ENCODE data around the gene ANP32B.

The ANP32B gene

DNA sequence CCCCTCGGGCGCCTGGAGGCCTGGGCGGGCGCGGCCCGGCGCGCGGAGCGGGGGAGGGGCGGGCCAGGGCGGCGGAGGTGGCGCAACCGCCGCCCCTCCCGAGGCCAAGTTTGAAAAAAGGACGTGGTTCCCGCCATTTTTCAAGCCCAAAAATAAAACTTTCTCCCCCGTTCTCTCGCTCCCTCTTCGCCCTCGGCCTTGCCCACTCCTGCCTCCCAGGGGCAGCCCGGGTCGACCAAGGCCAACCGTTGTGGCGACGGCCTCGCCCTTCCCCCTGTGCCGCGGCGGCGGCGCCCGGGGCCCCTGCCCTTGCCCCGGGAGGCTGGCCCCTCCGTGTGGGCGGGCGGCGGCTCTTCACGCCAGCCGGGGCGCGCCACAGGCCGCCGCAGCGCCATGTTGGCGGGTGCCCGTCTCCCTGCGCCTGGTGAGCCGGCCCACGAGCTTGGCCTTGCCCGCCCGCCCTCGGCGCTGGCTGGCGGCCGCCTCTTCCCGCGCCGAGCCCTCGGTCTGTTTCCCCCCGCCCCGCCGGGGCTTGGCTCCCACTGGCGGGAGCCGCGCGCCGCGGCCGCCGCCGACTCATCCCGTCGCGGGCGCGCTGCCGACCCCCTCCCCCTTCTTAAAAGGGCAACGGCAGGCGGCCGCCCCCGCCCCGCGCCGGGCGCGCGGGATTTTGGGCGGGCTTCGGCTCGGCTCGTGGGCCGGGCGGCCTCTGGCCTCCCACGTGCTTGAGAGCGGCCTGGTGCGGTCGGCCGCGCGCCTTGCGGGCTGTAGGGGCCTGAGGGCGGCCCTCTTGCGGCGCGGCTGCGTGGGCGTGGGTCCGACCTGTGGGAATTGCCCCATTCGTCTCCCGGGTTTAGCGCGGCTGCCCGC lies 1.3 kb downstream of the ANP32B start:
- Histone ChIP-seq H2AFZ (ENCODE audit: low read length) (no peak overlapping the region), H3K9me2 (ENCODE audit: low read depth, low read length) (no peaks in the 10 kb centered on the region), H3K36me3 (ENCODE audit: insufficient read depth, low read length) (peaks cover 4% of the 10 kb centered on the region; the same call in 1 of the 2 replicates), H3K4me1 (ENCODE audit: insufficient read depth, low read length, severe bottlenecking) (peaks cover 64% of the 10 kb centered on the region), H3K9ac (ENCODE audit: low read length) (peak overlapping the region; percentile 100), H3K27ac (ENCODE audit: low read depth, low read length, poor library complexity, severe bottlenecking) (peak overlapping the region; percentile 91), H3F3A (ENCODE audit: insufficient read depth, low read length) (no peaks in the 10 kb centered on the region), H3K4me2 (ENCODE audit: low read length) (peak overlapping the region; percentile 99), H3K79me2 (ENCODE audit: insufficient read depth, low read length) (peaks cover 48% of the 10 kb centered on the region), H3K4me3 (ENCODE audit: low read depth, low read length, poor library complexity, severe bottlenecking) (peak overlapping the region; percentile 94), H3K27me3 (ENCODE audit: insufficient read depth, low read length) (no peaks in the 10 kb centered on the region), H3K9me3 (ENCODE audit: low read length) (no peaks in the 10 kb centered on the region), H4K20me1 (ENCODE audit: insufficient read depth, low read length) (no peaks in the 10 kb centered on the region)
- TF ChIP-seq, protein P1, sequence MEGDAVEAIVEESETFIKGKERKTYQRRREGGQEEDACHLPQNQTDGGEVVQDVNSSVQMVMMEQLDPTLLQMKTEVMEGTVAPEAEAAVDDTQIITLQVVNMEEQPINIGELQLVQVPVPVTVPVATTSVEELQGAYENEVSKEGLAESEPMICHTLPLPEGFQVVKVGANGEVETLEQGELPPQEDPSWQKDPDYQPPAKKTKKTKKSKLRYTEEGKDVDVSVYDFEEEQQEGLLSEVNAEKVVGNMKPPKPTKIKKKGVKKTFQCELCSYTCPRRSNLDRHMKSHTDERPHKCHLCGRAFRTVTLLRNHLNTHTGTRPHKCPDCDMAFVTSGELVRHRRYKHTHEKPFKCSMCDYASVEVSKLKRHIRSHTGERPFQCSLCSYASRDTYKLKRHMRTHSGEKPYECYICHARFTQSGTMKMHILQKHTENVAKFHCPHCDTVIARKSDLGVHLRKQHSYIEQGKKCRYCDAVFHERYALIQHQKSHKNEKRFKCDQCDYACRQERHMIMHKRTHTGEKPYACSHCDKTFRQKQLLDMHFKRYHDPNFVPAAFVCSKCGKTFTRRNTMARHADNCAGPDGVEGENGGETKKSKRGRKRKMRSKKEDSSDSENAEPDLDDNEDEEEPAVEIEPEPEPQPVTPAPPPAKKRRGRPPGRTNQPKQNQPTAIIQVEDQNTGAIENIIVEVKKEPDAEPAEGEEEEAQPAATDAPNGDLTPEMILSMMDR (IDR thresholded peaks at IDR 0.05; ENCODE audit: low read length) = no peak
- no peak for TF ChIP-seq EZH2 (IDR thresholded peaks at IDR 0.05; ENCODE audit: borderline replicate concordance, low read length)

DNA sequence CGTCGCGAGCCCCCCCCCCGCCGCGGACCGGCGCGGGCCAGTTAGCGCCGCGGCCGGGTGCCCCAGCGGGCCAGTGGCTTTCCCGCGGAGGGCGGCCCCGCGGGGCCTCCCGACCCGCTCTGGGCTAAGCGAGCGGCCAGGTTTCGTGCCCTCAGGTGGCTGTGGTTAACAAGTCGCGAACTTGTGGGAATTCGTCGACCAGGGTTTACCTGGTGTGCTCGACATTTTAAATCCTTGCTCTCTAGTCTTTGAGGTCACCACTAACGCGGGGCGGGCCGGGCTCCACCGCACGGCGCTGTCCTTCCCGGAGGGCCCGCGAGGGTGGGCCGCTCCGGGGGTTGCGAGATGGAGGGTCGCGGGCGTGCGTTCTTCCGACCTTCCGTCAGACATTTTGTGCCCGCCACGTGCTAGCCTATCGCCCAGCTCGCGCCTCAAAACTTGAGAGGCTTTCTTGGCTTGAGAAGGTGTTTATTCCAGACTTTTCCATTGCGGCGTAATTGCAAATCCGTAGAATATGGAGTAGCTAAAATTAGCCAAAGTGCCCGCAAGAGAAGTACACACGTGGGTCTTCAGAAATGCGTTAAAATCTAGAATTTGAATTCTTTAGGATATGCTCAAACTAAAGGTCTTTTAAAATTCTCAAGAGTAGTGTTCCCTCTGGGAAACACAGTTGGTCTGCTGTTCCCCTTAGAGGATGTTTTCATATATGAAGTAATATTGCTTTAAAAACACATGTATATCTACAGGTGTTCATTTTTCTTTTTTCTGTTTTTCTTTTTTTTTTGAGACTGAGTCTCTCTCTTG lies 2.1 kb downstream of the ANP32B start:
- H3K9me3 ChIP-seq (ENCODE audit: low read length) = no peaks in the 10 kb centered on the region
- H2AFZ ChIP-seq (ENCODE audit: low read length) = no peak overlapping the region
- peaks cover 72% of the 10 kb centered on the region for H3K4me1 ChIP-seq (ENCODE audit: insufficient read depth, low read length, severe bottlenecking)
- no peaks in the 10 kb centered on the region for H3K27me3 ChIP-seq (ENCODE audit: insufficient read depth, low read length)
- peak overlapping the region; percentile 100 for H3K9ac ChIP-seq (ENCODE audit: low read length)
- peak overlapping the region; percentile 99 for H3K4me2 ChIP-seq (ENCODE audit: low read length)
- peaks cover 56% of the 10 kb centered on the region for H3K79me2 ChIP-seq (ENCODE audit: insufficient read depth, low read length)
- H3K27ac ChIP-seq (ENCODE audit: low read depth, low read length, poor library complexity, severe bottlenecking) = peak overlapping the region; percentile 91
- H4K20me1 ChIP-seq (ENCODE audit: insufficient read depth, low read length) = no peaks in the 10 kb centered on the region
- TF ChIP-seq EZH2 (IDR thresholded peaks at IDR 0.05; ENCODE audit: borderline replicate concordance, low read length) = no peak
- TF ChIP-seq, protein P1 (IDR thresholded peaks at IDR 0.05; ENCODE audit: low read length) = no peak
- H3K9me2 ChIP-seq (ENCODE audit: low read depth, low read length) = no peaks in the 10 kb centered on the region
- H3K36me3 ChIP-seq (ENCODE audit: insufficient read depth, low read length) = peaks cover 4% of the 10 kb centered on the region; the same call in 1 of the 2 replicates
- no peaks in the 10 kb centered on the region for H3F3A ChIP-seq (ENCODE audit: insufficient read depth, low read length)
- peak overlapping the region; percentile 94 for H3K4me3 ChIP-seq (ENCODE audit: low read depth, low read length, poor library complexity, severe bottlenecking)

DNA sequence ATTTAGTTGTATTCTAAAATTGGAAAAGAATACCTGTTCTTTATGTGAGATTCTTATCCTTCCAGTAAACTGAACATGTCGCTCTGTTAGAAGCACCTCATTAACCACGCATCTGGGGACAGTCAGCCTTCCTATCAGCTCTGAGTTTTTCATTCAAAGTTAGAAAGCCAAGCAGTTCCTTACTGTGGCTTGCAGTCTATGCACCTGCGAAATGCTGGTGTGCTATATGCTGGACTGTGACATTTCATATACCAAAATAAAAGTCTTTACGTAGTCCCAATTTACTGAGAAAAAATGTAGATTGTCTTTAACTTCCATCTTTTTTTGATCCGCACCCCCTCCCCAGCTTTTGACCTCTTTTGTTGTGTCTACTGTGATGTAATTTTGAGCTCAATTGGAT lies 4.3 kb downstream of the ANP32B start:
- H3K27ac ChIP-seq (ENCODE audit: low read depth, low read length, poor library complexity, severe bottlenecking) = peak overlapping the region; percentile 91
- peaks cover 78% of the 10 kb centered on the region for H3K79me2 ChIP-seq (ENCODE audit: insufficient read depth, low read length)
- H3K4me3 ChIP-seq (ENCODE audit: low read depth, low read length, poor library complexity, severe bottlenecking) = peak overlapping the region; percentile 94
- no peaks in the 10 kb centered on the region for H3K9me3 ChIP-seq (ENCODE audit: low read length)
- H3K9me2 ChIP-seq (ENCODE audit: low read depth, low read length) = no peaks in the 10 kb centered on the region
- peak overlapping the region; percentile 99 for H3K4me2 ChIP-seq (ENCODE audit: low read length)
- peaks cover 80% of the 10 kb centered on the region for H3K4me1 ChIP-seq (ENCODE audit: insufficient read depth, low read length, severe bottlenecking)
- no peak overlapping the region for H2AFZ ChIP-seq (ENCODE audit: low read length)
- H3F3A ChIP-seq (ENCODE audit: insufficient read depth, low read length) = no peaks in the 10 kb centered on the region
- no peaks in the 10 kb centered on the region for H3K27me3 ChIP-seq (ENCODE audit: insufficient read depth, low read length)
- peak overlapping the region; percentile 100 for H3K9ac ChIP-seq (ENCODE audit: low read length)
- H4K20me1 ChIP-seq (ENCODE audit: insufficient read depth, low read length) = no peaks in the 10 kb centered on the region
- peaks cover 4% of the 10 kb centered on the region; the same call in 1 of the 2 replicates for H3K36me3 ChIP-seq (ENCODE audit: insufficient read depth, low read length)
- TF ChIP-seq EZH2 (IDR thresholded peaks at IDR 0.05; ENCODE audit: borderline replicate concordance, low read length) = no peak
- TF ChIP-seq, protein P1 (IDR thresholded peaks at IDR 0.05; ENCODE audit: low read length) = no peak

Data from OCI-LY1 (cell line).